WERI-Rb-1 (cell line): ENCODE data around the gene OR2F1.

Experiments
- DNase-seq: peaks from one replicate; pipeline ENCODE4 v3.0.0-alpha.2; 2020
- H3K27ac ChIP-seq: fragments of 250-450 bp; sonication (Bioruptor Pico); 2 replicates; pipeline ENCODE4 v1.5.1; 2020; ENCODE audit warnings: mild to moderate bottlenecking, moderate library complexity
- H3K27me3 ChIP-seq: fragments of 250-450 bp; sonication (Bioruptor Pico); 2 replicates; pipeline ENCODE4 v1.5.1; 2021; ENCODE audit warnings: mild to moderate bottlenecking, low read depth, moderate library complexity; ENCODE audit not compliant: insufficient read depth, severe bottlenecking
- H3K36me3 ChIP-seq: fragments of 250-450 bp; sonication (Bioruptor Pico); 2 replicates; pipeline ENCODE4 v1.5.1; 2020; ENCODE audit warnings: mild to moderate bottlenecking, moderate library complexity
- H3K4me3 ChIP-seq: 2 replicates; pipeline ENCODE4 v1.5.1; 2011; ENCODE audit warnings: low read depth, mild to moderate bottlenecking, control low read depth, low read length
- H3K9me3 ChIP-seq: fragments of 250-450 bp; sonication (Bioruptor Pico); 2 replicates; pipeline ENCODE4 v1.5.1; 2021; ENCODE audit warnings: mild to moderate bottlenecking, moderate library complexity; ENCODE audit not compliant: severe bottlenecking
- CTCF ChIP-seq: IDR thresholded peaks from 2 replicates; pipeline ENCODE4 v1.5.1; 2011; ENCODE audit warnings: low read depth, mild to moderate bottlenecking, control low read depth, inconsistent platforms, low read length

OR2F1 gene

GRCh38 chr7:143931739-143932138 is 22.9 kb upstream of the OR2F1 start:
- no peak overlapping the region for H3K4me3 ChIP-seq
- no peak for DNase-seq

GRCh38 chr7:143934526-143935325 is 19.9 kb upstream of the OR2F1 start, which contains the start of gene OR2F2:
OR2F2 (plus strand) TSS chr7:143935233; CDS start chr7:143935233, 0 bp downstream.
- no peaks in the 10 kb centered on the region for H3K36me3 ChIP-seq
- H3K27ac ChIP-seq = no peak within 1 kb of the TSS
- H3K9me3 ChIP-seq = no peaks in the 10 kb centered on the region
- H3K4me3 ChIP-seq = no peak within 1 kb of the TSS
- no peak for TF ChIP-seq CTCF
- no peak for DNase-seq
- H3K27me3 ChIP-seq = no peaks in the 10 kb centered on the region

More at GRCh38 chr7:143931739-143932138, 22.9 kb upstream of the OR2F1 start:
- H3K9me3 ChIP-seq = no peaks in the 10 kb centered on the region
- no peaks in the 10 kb centered on the region for H3K27me3 ChIP-seq
- H3K27ac ChIP-seq = no peak overlapping the region
- no peak for TF ChIP-seq CTCF
- no peaks in the 10 kb centered on the region for H3K36me3 ChIP-seq

GRCh38 chr7:143936087-143937009 is 18.3 kb upstream of the OR2F1 start:
- DNase-seq = no peak
- Histone ChIP-seq H3K36me3 (no peaks in the 10 kb centered on the region), H3K27ac (no peak overlapping the region), H3K27me3 (no peaks in the 10 kb centered on the region), H3K4me3 (no peak overlapping the region), H3K9me3 (no peaks in the 10 kb centered on the region)
- TF ChIP-seq CTCF = no peak

GRCh38 chr7:143938379-143939243 is 16.0 kb upstream of the OR2F1 start:
- no peak for TF ChIP-seq CTCF
- Histone ChIP-seq H3K4me3 (no peak overlapping the region), H3K27me3 (no peaks in the 10 kb centered on the region), H3K36me3 (no peaks in the 10 kb centered on the region), H3K27ac (no peak overlapping the region), H3K9me3 (no peaks in the 10 kb centered on the region)
- DNase-seq = no peak

- no peaks in the 10 kb centered on the region for H3K36me3 ChIP-seq
- H3K27me3 ChIP-seq = no peaks in the 10 kb centered on the region
- no peak for DNase-seq
- H3K9me3 ChIP-seq = no peaks in the 10 kb centered on the region
- no peak for TF ChIP-seq CTCF
- H3K27ac ChIP-seq = no peak overlapping the region
- H3K4me3 ChIP-seq = no peak overlapping the region
These were observed 9.2 kb upstream of the OR2F1 start for GRCh38 chr7:143945423-143945822.
